ENCODE data around the gene CHKA. TPM values are rescaled to one million over a fixed set of nuclear protein-coding genes. Genes with fewer than 3 reads are reported as not detected.
A peak's percentile ranks its signal among the peaks of the same experiment; 100 is the strongest.

The CHKA gene
- total RNA-seq, 1 donor from 2014 or later: 173 TPM

- Mint-ChIP-seq H3K27me3 (ENCODE audit: unreplicated experiment) (peaks cover 27% of the 10 kb centered on the region), H3K4me1 (ENCODE audit: unreplicated experiment) (peaks cover 26% of the 10 kb centered on the region), H3K9me3 (ENCODE audit: unreplicated experiment) (no peaks in the 10 kb centered on the region), H3K36me3 (ENCODE audit: low read depth, unreplicated experiment) (peaks cover 45% of the 10 kb centered on the region), H3K4me3 (ENCODE audit: unreplicated experiment) (peak overlapping the region; percentile 78), H3K27ac (ENCODE audit: unreplicated experiment) (peak overlapping the region; percentile 39)
- no peak for DNase-seq (ENCODE audit: low spot score)
- no peak for TF ChIP-seq CTCF (IDR thresholded peaks at IDR 0.05; ENCODE audit: unreplicated experiment)
Measured at GRCh38 chr11:68053117-68053516, 68.1 kb downstream of the CHKA start.

- no peak for TF ChIP-seq CTCF (IDR thresholded peaks at IDR 0.05; ENCODE audit: unreplicated experiment)
- Mint-ChIP-seq H3K9me3 (ENCODE audit: unreplicated experiment) (no peaks in the 10 kb centered on the region), H3K27ac (ENCODE audit: unreplicated experiment) (peak overlapping the region; percentile 78), H3K27me3 (ENCODE audit: unreplicated experiment) (peaks cover 27% of the 10 kb centered on the region), H3K36me3 (ENCODE audit: low read depth, unreplicated experiment) (peaks cover 39% of the 10 kb centered on the region), H3K4me1 (ENCODE audit: unreplicated experiment) (peaks cover 25% of the 10 kb centered on the region), H3K4me3 (ENCODE audit: unreplicated experiment) (peak overlapping the region; percentile 71)
- DNase-seq (ENCODE audit: low spot score): no peak
Measured at GRCh38 chr11:68052137-68052873, 68.9 kb downstream of the CHKA start.

GRCh38 chr11:68051191-68052136 lies 69.7 kb downstream of the CHKA start:
- H3K27ac Mint-ChIP-seq (ENCODE audit: unreplicated experiment): peak overlapping the region; percentile 78
- peak overlapping the region; percentile 71 for H3K4me3 Mint-ChIP-seq (ENCODE audit: unreplicated experiment)
- H3K27me3 Mint-ChIP-seq (ENCODE audit: unreplicated experiment): peaks cover 27% of the 10 kb centered on the region
- peaks cover 32% of the 10 kb centered on the region for H3K36me3 Mint-ChIP-seq (ENCODE audit: low read depth, unreplicated experiment)
- no peak for TF ChIP-seq CTCF (IDR thresholded peaks at IDR 0.05; ENCODE audit: unreplicated experiment)
- H3K4me1 Mint-ChIP-seq (ENCODE audit: unreplicated experiment): peaks cover 18% of the 10 kb centered on the region
- no peaks in the 10 kb centered on the region for H3K9me3 Mint-ChIP-seq (ENCODE audit: unreplicated experiment)
- DNase-seq (ENCODE audit: low spot score): peak; percentile 36

- Mint-ChIP-seq H3K9me3 (ENCODE audit: unreplicated experiment) (no peaks in the 10 kb centered on the region), H3K4me1 (ENCODE audit: unreplicated experiment) (peaks cover 15% of the 10 kb centered on the region), H3K36me3 (ENCODE audit: low read depth, unreplicated experiment) (peaks cover 27% of the 10 kb centered on the region), H3K4me3 (ENCODE audit: unreplicated experiment) (no peak overlapping the region), H3K27ac (ENCODE audit: unreplicated experiment) (peak overlapping the region; percentile 6), H3K27me3 (ENCODE audit: unreplicated experiment) (peaks cover 27% of the 10 kb centered on the region)
- TF ChIP-seq CTCF (IDR thresholded peaks at IDR 0.05; ENCODE audit: unreplicated experiment): no peak
- DNase-seq (ENCODE audit: low spot score): no peak
Measured at GRCh38 chr11:68050371-68050841, 70.8 kb downstream of the CHKA start.
